Stomach (tissue), 9 donors: Measurements from ENCODE around the gene PURB. TPM values are rescaled to one million over a fixed set of nuclear protein-coding genes. Genes with fewer than 3 reads are reported as not detected.

ENCODE experiments used
- DNase-seq, 2 donors: peaks; one replicate each; pipeline versions ENCODE4 v3.0.0 to v3.0.0-alpha.2; 2013 to 2019
- H3K27ac ChIP-seq, 5 donors: fragments of 200-600 bp in 4 of 5; sonication (generic) in 4 of 5; one replicate each; pipeline ENCODE4 v1.5.1; 2013 to 2019; ENCODE audit warnings: mild to moderate bottlenecking in 1 of 5, moderate library complexity in 1 of 5
- H3K27me3 ChIP-seq, 3 donors: fragments of 200-600 bp; sonication (generic); one replicate each; pipeline ENCODE4 v1.5.1; 2017 to 2019; ENCODE audit warnings: mixed run types in 1 of 3
- H3K36me3 ChIP-seq, 4 donors: fragments of 200-600 bp; sonication (generic); 1 replicate in 3 of 4; 2 replicates in 1 of 4; pipeline ENCODE4 v1.5.1; 2016 to 2019
- H3K4me1 ChIP-seq, 4 donors: fragments of 200-600 bp; sonication (generic); one replicate each; pipeline ENCODE4 v1.5.1; 2016 to 2019
- H3K4me3 ChIP-seq, 4 donors: fragments of 200-600 bp; sonication (generic) in 3 of 4; one replicate each; pipeline ENCODE4 v1.5.1; 2016 to 2019; ENCODE audit warnings: mild to moderate bottlenecking in 1 of 4
- H3K9me3 ChIP-seq, 4 donors: fragments of 200-600 bp; sonication (generic); one replicate each; pipeline ENCODE4 v1.5.1; 2016 to 2019
- EP300 ChIP-seq: sonication (generic); formaldehyde crosslinking; IDR thresholded peaks from one replicate; pipeline ENCODE4 v1.6.1; 2017; ENCODE audit warnings: antibody characterized with exemption
- POLR2A ChIP-seq, 4 donors: fragments of 450-650 bp; IDR thresholded peaks; one replicate each; pipeline ENCODE4 v1.6.1; 2016; ENCODE audit warnings: antibody characterized with exemption in 4 of 4, control low read depth in 2 of 4, mild to moderate bottlenecking in 1 of 4, moderate library complexity in 1 of 4
- POLR2AphosphoS5 ChIP-seq, 3 donors: sonication (generic); formaldehyde crosslinking; IDR thresholded peaks; one replicate each; pipeline ENCODE4 v1.6.1; 2016; ENCODE audit warnings: antibody characterized with exemption in 3 of 3
- WGBS, 5 donors: extraction: QIAGEN DNeasy Blood & Tissue Kit in 3 of 5; methylation state at CpG; one replicate each; pipeline versions ENCODE4 v1.1.5 to v1.1.7; 2013 to 2018; 5-methylcytosine and 5-hydroxymethylcytosine counted together
- intact Hi-C: fragments of 100-400 bp; cut with DNase I; formaldehyde crosslinking; loops from one replicate; pipeline ENCODE4 v1.15.1; 2023; ENCODE audit warnings: low total_unique reads
- polyA plus RNA-seq, 3 donors: library from polyadenylated mRNA; stranded (reverse); fragments of 200-250 nt; gene quantifications; one replicate each; pipeline ENCODE4 v1.2.3, GENCODE V29; 2013
- total RNA-seq, 5 donors: library from RNA; depleted of rRNA; stranded (reverse); fragments of >200 nt; gene quantifications; one replicate each; pipeline versions ENCODE4 v1.1.0 to v1.2.3, GENCODE V29; 2014 to 2016
- TF ChIP-seq, protein P1 (sequence below), 7 experiments: fragments of 450-650 bp in 4 of 7; fragments of 200-600 bp in 3 of 7; sonication (generic) in 3 of 7; IDR thresholded peaks; one replicate each; pipeline ENCODE4 v1.5.1; 2016 to 2019; ENCODE audit warnings: antibody characterized with exemption in 7 of 7, control low read depth in 2 of 7, mild to moderate bottlenecking in 1 of 7
- donor health status: healthy with polysubstance abuse.
- donor health status: Bipolar disorder and iron deficiency.
- donor health status: healthy.

PURB gene
- total and polyA plus RNA-seq, 8 donors = 4.7 to 58.7 (median 13.0) TPM

DNA sequence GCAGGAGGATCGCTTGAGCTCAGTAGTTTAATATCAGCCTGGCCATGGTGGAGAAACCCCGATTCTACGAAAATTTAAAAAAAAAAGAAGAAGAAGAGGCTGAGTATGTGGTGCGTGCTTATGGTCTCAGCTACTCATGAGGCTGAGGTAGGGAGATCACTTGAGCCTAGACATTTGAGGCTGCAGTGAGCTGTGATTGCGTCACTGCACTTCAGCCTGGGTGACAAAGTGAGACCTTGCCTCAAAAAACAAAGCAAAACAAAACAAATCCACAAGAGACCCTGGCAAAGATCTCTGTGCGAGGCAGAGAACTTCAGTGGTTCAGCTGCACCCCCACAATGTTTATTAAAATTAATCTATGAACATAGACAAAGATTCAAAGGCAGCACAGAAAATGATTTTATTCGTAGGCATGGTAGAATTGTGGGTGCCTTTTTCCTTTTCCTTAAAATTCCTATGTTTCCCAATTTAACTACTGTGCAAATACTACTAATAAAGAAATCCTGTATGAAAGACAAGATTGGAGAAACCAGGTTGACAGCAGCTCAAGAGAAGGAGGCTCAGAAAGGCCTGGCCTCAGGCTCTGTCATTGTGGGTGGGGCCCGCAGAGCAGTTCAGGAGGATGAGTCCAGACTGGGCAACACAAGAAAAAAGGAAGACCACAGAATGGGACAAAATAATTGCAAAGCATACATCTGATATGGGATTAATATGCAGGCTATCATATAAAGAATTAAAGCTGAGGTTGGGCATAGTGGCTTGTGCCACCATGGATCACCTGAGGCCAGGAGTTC lies 24.5 kb upstream of the PURB start:
- Histone ChIP-seq H3K9me3 (no peaks in the 10 kb centered on the region), H3K27ac (no peak overlapping the region), H3K27me3 (no peaks in the 10 kb centered on the region), H3K4me1 (peaks cover 0 to 5% (median 0%) of the 10 kb centered on the region in 4 donors), H3K4me3 (no peak overlapping the region), H3K36me3 (no peaks in the 10 kb centered on the region)
- intact Hi-C loops = no loop called here
- WGBS, 5 donors = 86 to 91% (median 91%) methylated on average over 8 of the region's 8 CpGs
- TF ChIP-seq, protein P1, sequence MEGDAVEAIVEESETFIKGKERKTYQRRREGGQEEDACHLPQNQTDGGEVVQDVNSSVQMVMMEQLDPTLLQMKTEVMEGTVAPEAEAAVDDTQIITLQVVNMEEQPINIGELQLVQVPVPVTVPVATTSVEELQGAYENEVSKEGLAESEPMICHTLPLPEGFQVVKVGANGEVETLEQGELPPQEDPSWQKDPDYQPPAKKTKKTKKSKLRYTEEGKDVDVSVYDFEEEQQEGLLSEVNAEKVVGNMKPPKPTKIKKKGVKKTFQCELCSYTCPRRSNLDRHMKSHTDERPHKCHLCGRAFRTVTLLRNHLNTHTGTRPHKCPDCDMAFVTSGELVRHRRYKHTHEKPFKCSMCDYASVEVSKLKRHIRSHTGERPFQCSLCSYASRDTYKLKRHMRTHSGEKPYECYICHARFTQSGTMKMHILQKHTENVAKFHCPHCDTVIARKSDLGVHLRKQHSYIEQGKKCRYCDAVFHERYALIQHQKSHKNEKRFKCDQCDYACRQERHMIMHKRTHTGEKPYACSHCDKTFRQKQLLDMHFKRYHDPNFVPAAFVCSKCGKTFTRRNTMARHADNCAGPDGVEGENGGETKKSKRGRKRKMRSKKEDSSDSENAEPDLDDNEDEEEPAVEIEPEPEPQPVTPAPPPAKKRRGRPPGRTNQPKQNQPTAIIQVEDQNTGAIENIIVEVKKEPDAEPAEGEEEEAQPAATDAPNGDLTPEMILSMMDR (IDR thresholded peaks at IDR 0.05) = no peak
- no peak for TF ChIP-seq EP300
- no peak for TF ChIP-seq POLR2AphosphoS5 (IDR thresholded peaks at IDR 0.05)
- no peak for TF ChIP-seq POLR2A (IDR thresholded peaks at IDR 0.05)
- DNase-seq = no peak

DNA sequence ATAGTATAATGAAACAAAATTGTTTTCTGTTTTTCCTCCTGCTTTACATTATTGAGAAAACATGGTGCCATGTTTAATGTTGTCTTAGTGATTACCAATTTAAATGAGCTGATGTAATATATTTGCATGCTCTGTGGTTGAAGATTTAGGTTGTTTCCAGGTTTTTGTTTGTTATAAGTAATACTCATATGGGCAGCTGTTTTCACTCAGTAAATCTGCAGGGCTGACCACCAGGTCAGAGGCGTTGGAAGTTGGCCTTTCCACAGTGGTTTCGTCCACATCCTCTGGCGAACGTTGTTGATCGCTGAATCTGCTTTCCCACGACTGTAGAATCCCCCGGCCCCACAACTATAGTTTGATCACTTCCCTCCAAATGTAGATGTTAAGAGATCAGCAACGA lies 21.6 kb upstream of the PURB start:
- Histone ChIP-seq H3K9me3 (no peaks in the 10 kb centered on the region), H3K4me3 (no peak overlapping the region), H3K27ac (no peak overlapping the region), H3K36me3 (no peaks in the 10 kb centered on the region), H3K4me1 (no peaks in the 10 kb centered on the region), H3K27me3 (no peaks in the 10 kb centered on the region)
- WGBS, 5 donors = 68 to 91% (median 77%) methylated on average over 8 of the region's 8 CpGs
- intact Hi-C loops = no loop called here
- no peak for DNase-seq
- TF ChIP-seq POLR2A (IDR thresholded peaks at IDR 0.05) (no peak), EP300 (no peak), POLR2AphosphoS5 (IDR thresholded peaks at IDR 0.05) (no peak)
- TF ChIP-seq, protein P1 (IDR thresholded peaks at IDR 0.05) = no peak

DNA sequence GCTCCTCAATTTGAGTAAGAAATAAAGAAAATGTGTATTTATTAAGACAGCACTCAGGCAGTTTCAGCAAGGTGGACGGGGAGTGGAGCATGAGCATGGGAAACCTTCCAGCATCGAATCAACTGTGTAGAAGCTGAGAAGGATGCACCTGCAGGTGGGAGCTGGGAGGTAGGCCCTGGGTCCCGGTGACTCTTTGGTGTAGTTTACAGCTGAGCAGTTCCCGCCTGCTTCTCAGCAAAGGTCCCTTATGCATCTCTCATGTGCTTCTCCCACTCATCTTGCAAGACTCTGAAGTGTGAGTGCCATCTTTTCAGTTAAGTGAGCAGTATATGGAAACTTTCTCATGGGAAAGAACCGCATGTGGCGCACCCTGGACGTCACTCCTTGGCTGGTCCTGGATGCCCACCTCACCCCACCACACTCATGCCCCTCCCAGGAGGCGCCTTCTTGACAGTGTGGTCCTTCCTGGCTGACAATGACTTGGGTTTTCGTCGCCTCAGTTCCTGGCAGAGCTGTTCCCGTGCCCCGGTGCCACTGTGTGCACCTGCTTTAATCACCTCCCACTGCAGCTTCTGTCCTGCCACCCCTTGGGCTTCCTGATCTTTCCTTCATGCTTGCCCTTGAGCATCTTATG lies 19.8 kb upstream of the PURB start:
- WGBS, 5 donors = 87 to 92% (median 89%) methylated on average over 12 of the region's 12 CpGs

DNA sequence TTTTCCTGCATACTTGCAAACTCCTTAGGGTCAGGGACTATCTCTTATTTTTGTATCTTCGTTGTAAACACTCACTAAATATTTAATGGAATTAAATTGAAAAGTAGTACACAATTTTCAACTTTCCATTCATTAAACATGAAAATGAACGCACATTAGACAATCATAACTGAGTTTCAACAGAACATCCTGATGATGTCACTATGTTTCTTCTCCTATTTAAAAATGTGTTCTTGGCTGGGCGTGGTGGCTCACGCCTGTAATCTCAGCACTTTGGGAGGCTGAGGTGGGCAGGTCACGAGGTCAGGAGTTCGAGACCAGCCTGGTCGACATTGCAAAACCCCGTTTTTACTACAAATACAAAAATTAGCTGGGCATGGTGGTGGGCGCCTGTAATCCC lies 14.1 kb upstream of the PURB start:
- Histone ChIP-seq H3K9me3 (no peaks in the 10 kb centered on the region), H3K27me3 (no peaks in the 10 kb centered on the region), H3K27ac (no peak overlapping the region), H3K36me3 (no peaks in the 10 kb centered on the region), H3K4me1 (no peaks in the 10 kb centered on the region), H3K4me3 (no peak overlapping the region)
- DNase-seq = no peak
- intact Hi-C loops = no loop called here
- no peak for TF ChIP-seq POLR2A (IDR thresholded peaks at IDR 0.05)
- no peak for TF ChIP-seq POLR2AphosphoS5 (IDR thresholded peaks at IDR 0.05)
- TF ChIP-seq EP300 = no peak
- TF ChIP-seq, protein P1 (IDR thresholded peaks at IDR 0.05) = no peak
- 81 to 87% (median 82%) methylated on average over 9 of the region's 9 CpGs for WGBS, 5 donors

More for the DNA sequence above, 19.8 kb upstream of the PURB start:
- Histone ChIP-seq H3K4me1 (no peaks in the 10 kb centered on the region), H3K27me3 (no peaks in the 10 kb centered on the region), H3K27ac (no peak overlapping the region), H3K9me3 (no peaks in the 10 kb centered on the region), H3K4me3 (no peak overlapping the region), H3K36me3 (no peaks in the 10 kb centered on the region)
- intact Hi-C loops = no loop called here
- DNase-seq = no peak
- TF ChIP-seq, protein P1 (IDR thresholded peaks at IDR 0.05) = no peak
- TF ChIP-seq POLR2A (IDR thresholded peaks at IDR 0.05) (no peak), EP300 (no peak), POLR2AphosphoS5 (IDR thresholded peaks at IDR 0.05) (no peak)
